ENCODE measurements around the gene KCNN1. TPM values are rescaled to one million over a fixed set of nuclear protein-coding genes. Genes with fewer than 3 reads are reported as not detected.

KCNN1 gene
- total RNA-seq, 2 donors from 2014 or later, result 0.19 to 0.36 TPM

DNA sequence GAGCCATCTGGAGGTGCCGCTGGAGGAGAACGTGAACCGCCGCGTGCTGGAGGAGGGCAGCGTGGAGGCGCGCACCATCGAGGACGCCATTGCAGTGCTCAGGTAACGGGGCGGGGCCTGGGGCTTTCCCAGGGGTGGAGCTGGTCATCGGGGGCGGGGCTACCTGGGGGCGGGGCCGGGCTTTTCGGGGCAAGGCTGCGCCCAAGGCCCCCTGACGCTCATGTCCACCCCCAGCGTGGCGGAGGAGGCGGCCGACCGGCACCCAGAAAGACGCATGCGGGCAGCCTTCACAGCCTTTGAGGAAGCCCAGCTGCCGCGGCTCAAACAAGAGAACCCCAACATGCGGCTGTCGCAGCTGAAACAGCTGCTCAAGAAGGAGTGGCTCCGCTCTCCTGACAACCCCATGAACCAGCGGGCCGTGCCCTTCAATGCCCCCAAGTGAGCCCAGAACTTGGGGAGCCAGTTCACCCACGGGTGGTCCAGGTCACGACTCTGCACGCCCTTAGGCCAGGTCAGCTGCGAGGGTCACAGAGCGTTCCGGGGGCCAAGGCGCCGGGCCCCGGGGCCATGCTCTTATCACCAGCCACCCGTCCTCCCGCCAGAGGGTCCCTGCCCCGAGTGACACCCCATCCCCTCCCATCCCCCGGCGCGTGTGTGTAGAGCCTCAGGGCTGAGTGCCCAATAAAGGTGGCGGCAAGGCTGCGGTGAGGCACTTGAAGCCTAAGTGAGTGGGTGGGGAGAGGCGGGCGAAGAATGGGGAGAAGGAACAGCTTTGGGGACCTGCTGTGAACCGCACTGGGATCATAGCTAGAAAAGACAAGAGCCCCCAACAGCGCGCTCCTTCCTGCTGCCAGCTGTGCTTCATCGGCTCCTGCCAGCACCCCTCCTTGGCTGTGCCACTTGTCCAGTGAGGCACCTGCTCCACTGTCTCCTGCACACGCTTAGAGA, 23.4 kb upstream of the KCNN1 start:
- ATAC-seq (no peak), DNase-seq (ENCODE audit: low spot score in 2 of 2) (no peak)
- Mint-ChIP-seq H3K9me3 (no peaks in the 10 kb centered on the region), H3K36me3 (no peaks in the 10 kb centered on the region), H3K27ac (no peak overlapping the region)

DNA sequence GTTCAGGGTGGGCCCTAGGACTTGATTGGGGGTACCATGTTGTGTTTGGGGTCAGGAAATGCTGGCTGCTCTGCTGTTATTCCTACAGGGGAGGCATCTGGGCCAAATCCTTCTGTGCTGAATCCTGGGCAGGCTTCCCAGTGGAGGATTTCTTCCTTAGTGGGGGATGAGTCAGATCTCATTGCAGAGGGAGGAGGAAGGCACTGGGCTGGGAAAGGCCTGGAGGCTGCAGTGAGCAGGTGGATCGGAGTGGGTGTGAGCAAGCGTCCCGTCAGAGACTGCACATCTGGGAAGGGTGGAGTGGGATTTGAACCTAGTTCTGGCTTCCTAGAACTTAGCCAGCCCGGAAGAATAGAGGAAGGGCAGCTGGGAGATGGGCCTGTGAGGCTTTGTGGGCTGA, 22.6 kb upstream of the KCNN1 start:
- ATAC-seq (no peak), DNase-seq (ENCODE audit: low spot score in 2 of 2) (no peak)
- Mint-ChIP-seq H3K36me3 (no peaks in the 10 kb centered on the region), H3K9me3 (no peaks in the 10 kb centered on the region), H3K27ac (peak overlapping the region in 1 of 2 donors; percentile 7)

DNA sequence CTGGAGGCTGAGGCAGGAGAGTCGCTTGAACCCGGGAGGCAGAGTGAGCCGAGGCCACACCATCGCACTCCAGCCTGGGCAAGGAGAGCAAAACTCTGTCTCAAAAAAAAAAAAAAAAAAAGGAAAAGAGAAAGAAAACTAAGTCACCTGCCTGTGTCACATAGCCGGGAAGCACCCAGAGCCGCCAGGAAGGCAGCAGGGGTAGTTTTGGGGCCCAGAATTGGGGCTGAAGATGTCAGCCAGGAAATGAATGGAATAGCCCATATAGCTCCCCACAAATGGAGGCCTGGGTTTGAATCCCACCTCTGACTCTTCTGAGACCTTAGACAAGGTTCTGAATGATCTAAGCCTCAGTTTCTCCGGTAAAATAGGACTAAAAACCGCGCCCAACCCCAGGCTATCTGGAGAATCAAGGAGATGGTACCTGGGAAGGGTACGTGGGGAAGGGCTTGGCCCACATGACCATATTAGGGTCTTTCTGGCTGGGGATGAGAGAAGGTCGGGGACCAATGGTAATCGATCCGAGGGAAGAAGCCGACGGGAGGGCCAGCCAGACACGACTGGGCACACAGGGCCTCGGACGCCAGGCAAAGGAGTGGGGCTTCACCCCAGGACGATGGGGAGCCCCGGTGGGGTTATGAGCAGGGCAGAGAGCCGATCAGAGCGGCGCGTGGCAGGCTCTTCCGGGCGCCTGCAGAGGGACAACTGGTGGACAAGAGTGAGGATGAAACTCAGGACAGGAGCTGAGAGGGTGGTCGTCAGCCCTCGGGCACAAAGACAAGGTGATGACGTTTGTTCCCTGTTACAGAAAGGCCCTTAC, 19.7 kb upstream of the KCNN1 start:
- DNase-seq (ENCODE audit: low spot score in 2 of 2), result no peak
- peaks cover 5 to 8% of the 10 kb centered on the region in 2 donors for H3K36me3 Mint-ChIP-seq
- ATAC-seq, result peak; percentile 52 to 67

DNA sequence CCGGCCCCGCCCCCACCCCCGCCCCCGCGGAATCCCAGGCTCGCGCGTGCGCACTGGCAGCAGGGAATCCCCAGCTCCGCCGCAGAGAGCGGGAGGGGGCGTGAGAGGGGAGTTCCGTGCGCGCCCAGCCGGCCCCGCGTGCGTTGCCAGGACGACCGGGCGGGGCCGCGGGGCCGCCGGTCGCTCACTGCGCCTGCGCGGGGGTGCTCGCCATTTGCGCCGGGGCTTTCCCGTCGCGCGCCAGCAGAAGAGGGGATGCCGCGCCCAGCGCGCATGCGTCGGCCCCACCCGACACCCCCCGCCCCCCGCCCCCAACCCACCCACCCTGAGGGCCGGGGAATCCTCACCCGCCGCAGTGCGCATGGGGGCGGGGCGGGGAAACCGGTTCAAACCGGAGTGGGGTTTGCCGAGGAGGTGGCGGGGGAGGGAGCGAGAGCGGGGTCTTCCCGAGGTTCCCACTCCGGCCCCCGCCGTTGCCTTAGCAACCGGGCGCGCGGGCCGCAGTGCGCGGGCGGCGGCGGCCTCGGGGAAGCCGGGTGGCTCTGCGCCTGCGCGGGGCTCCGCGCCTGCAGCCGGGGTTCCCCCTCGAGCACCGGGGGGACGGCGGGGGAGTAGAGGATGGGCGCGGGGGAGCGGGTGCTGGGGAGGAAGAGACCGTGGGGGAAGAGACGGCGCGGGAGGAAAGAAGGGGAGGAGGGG, 18.9 kb upstream of the KCNN1 start:
- H3K36me3 Mint-ChIP-seq, result peaks cover 5 to 8% of the 10 kb centered on the region in 2 donors
- ATAC-seq (peak; percentile 67 to 77), DNase-seq (ENCODE audit: low spot score in 2 of 2) (peak; percentile 97 to 98)
- no peaks in the 10 kb centered on the region for H3K9me3 Mint-ChIP-seq
- peak overlapping the region; percentile 85 for H3K27ac Mint-ChIP-seq

More for the DNA sequence above, 19.7 kb upstream of the KCNN1 start:
- Mint-ChIP-seq H3K27ac (peak overlapping the region; percentile 85 to 97), H3K9me3 (no peaks in the 10 kb centered on the region)

DNA sequence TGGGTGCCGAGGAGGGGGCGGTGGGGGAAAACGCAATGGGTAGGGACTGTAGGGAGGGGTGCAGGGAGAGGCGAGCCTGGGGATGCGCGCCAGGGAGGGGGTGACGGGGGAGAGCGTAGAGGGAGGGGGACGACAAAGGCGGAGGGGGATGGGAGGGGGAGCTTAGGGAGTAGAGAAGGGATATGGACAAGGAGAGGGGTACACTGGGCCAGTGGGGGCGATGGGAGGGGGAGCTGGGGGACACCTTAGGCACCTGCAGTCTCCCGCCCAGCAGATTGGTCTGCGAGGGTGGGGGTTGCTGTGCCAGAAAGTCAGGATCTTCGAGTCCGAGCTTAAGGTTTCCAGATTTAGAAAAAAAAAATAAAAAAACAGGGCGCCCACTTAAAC, 18.4 kb upstream of the KCNN1 start:
- ATAC-seq, result no peak

DNA sequence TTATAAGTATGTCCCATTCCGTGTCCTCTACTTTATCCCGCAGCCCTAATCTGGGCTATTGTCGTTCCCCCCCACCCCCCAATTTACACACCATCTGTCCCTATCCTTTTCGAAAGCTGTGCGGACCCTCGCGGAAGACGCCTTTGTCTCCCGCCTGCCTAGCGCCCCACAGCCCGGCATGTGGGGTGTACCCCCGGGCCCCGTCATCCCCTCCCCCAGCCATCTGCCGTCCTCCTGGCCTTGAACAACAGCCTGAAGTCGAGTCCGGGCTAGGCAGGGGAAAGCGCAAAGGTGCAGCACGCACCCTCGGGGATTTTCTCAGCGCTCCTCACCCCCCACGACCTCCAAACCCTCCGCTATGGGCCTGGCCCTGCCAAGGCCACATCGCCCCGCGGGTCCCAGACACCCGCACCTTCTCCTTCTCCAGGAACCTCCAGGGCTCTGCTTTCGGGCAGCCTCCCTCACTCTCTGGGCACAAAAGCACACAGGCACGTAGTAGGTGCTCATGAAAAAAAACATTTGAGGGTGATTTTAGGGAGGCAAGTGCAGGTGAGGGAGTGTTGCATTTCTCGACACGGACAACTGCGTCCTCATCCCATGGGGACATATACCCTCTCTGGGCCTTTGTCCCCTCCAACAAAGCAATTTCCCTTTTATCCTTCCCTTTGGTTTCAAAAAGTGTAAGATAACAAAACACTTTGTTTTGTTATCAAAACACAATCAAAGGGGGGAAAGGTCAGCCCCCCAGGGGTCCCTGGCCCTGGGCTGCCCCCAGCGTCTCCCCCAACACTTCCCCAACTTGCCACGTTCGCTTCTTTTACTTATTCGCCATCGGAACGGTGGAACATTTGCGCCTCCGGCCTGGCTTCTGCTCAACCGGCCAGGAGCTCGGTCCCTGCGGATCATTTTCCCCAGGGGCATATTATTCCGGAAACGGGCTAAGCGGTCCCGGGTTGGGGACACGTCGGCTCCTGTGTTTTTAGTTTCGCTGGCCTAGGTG, 17.7 kb upstream of the KCNN1 start:
- Mint-ChIP-seq H3K9me3 (no peaks in the 10 kb centered on the region), H3K36me3 (peaks cover 5 to 8% of the 10 kb centered on the region in 2 donors), H3K27ac (peak overlapping the region; percentile 8 to 74)
- peak in 1 of 2 donors; percentile 33 for DNase-seq (ENCODE audit: low spot score in 2 of 2)
- no peak for ATAC-seq

More for the DNA sequence above, 18.4 kb upstream of the KCNN1 start:
- peak in 1 of 2 donors; percentile 22 for DNase-seq (ENCODE audit: low spot score in 2 of 2)
- peaks cover 5 to 8% of the 10 kb centered on the region in 2 donors for H3K36me3 Mint-ChIP-seq
- H3K27ac Mint-ChIP-seq, result peak overlapping the region in 1 of 2 donors; percentile 85
- H3K9me3 Mint-ChIP-seq, result no peaks in the 10 kb centered on the region

DNA sequence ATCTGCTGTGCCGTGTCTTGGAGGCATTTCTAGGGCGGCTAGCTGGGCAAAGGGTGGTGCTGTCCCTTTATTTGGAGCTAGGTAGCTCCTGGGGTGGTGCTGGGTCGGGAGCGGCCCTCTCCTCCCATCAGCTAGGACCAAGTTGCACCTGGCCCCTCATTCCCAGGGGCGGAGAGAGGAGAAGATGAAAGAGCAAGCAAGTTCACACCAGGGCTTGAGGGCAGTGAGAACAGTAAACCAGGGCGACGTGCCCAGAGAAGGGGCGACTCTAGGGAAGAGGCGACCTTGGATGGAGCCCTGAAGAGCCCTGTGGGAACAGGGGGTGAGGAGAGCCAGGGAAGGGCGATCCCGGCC, 17.0 kb upstream of the KCNN1 start:
- no peaks in the 10 kb centered on the region for H3K9me3 Mint-ChIP-seq
- DNase-seq (ENCODE audit: low spot score in 2 of 2) (no peak), ATAC-seq (no peak)
- peaks cover 5 to 8% of the 10 kb centered on the region in 2 donors for H3K36me3 Mint-ChIP-seq
- H3K27ac Mint-ChIP-seq, result peak overlapping the region; percentile 8 to 25

DNA sequence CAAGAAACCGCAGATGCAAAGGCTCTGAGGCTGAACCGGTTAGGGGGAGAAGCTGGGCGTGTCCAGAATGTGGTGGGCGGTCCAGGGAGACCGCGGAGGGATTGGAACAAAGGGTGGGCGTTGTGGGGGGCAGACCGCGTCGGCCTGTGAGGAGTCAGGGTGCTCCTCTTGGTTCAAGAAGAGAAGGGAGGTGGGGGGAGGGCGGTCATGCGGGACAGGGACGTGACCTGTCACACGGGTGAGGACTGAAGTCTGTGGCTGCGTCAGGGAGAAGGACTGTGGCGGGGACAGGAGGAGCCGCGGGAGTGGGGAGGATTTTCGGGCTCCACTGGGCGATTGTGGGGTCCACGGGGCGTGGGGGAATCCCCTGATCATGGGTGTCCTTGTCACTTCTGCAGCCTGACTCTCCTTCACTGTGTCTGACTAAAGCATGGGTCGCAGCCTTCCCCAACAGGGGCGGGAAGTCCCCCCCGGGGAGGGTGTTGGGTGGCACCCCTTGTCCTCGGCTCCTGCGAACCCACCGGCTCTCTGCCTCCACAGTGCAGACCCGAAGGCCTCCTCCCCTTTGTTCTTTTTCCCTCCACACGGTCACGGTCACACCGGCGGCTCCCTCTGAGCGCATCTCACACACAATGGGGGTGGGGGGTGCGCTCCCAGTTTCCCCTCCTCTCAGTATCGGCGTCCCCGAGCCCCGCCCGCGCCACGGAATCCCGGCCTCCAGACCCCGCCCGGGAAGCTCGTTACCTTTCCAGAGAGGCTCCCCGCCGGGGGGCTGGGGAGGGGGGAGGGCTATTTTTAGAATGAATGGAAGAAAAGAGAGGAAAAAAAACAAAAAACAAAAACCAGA, 16.4 kb upstream of the KCNN1 start:
- Mint-ChIP-seq H3K9me3 (no peaks in the 10 kb centered on the region), H3K36me3 (peaks cover 5 to 8% of the 10 kb centered on the region in 2 donors), H3K27ac (peak overlapping the region; percentile 8 to 25)
- DNase-seq (ENCODE audit: low spot score in 2 of 2), result peak in 1 of 2 donors; percentile 33
- ATAC-seq, result peak; percentile 3 to 9

DNA sequence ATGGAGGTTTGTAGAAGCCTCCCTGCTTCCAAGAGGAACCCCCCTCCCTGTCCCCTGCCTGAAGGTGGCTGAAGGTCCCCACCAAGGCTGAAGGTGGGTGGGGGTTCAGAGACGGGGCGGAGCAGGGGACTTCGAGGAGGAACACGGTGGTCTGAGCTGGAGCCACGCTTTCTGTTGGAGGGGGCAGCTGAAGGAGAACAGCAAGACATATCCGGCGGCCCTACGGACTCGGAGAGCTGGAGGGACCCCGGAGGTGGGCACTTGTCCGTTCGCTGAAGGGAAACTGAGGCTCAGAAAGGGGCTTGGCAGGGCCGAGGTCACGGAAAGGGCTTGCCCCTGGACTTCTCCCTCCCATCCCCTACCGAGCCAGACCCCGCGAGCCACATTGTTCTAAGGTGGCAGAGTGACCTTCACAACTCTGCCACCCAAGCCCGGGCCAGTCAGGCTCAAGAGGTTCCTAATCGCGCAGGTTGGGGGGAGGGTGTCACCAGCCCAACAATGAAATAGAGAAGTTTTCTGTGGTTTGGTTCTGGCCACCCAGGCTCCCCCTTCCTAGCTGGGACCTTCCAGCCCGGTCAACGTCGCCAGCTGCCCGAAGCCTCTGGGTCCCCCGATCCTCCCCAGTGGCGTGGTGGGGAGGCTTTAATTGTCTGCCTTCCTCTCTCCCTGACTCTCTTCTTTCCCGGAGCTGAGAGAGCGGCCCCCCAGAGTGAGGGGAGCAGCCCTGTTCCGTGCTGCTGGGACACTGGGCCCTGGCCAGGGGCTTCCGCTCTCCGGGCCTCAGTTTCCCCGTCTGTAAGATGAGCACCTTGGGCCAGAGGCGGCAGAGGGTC, 15.5 kb upstream of the KCNN1 start:
- Mint-ChIP-seq H3K9me3 (no peaks in the 10 kb centered on the region), H3K36me3 (peaks cover 5 to 8% of the 10 kb centered on the region in 2 donors), H3K27ac (no peak overlapping the region)
- ATAC-seq (no peak), DNase-seq (ENCODE audit: low spot score in 2 of 2) (no peak)

DNA sequence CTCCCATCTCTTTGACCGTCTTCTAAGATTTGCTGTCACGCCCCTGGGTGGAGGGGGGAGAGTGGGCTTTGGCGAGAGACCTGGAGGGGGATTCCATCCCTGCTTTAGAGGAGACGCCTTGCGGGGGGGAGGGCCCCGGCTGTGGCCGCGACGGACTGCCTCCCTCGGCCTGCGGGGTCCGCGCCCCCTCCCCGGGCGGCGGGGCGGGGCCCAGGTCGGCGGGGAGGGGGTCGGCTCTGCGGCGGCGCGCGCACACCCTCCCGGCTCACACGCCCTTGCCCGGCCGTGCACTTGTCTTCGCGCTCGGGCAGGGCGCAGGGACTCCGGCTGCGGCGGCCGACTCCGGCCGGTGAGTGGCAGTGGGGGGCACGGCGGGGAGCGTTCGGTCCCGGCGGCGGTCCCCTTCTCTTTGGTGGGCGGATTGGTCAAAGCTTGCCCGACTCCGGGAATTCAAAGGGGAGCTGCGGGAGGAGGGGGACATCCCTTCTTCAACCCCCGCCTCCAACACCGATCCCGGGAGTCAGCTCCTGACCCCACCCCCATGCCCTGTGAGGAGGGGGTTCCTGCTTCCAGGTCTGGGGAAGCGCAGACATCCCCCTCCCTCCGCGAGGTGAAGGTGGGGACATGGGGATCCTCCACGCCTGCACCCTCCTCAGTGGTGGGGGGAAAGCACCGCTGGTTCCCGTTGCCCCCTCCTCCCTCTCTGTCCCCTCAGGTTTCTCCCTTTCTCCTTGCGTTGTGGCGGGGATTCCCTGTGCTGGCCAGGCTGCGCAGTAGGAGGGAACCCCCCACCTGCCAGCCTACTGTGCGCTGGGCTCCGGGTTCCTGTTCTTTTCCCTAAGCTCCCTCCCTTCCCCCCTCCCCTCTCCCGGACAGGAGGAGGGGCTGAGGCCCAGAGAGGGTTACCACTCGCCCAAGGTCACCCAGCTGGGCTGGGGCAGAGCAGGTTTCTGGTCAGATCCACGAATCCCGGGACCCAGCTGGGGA, 14.6 kb upstream of the KCNN1 start:
- H3K27ac Mint-ChIP-seq, result no peak overlapping the region

DNA sequence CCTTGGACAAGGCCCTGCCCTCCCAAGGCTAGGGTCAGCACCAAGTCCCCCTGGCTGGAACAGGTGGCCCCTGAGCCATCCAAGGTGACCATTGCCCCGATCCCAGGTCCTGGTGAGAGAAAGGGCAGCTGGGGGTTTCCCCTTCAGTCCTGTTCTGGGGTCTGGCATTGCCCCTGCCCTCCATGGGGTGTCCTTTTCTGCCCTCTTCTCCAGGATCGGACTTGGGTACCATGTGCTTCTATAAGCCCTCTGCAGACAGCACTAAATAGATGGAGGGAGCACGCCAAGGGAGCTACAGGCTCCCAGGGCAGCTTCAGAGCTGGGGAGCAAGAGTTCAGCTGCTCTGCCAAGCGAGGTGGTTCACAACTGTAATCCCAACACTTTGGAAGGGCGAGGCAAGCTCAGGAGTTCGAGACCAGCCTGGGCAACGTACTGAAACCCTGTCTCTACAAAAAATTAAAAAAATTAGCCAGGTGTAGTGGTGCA, 13.5 kb upstream of the KCNN1 start:
- Mint-ChIP-seq H3K36me3 (peaks cover 5 to 8% of the 10 kb centered on the region in 2 donors), H3K27ac (no peak overlapping the region), H3K9me3 (no peaks in the 10 kb centered on the region)
- no peak for ATAC-seq
- no peak for DNase-seq (ENCODE audit: low spot score in 2 of 2)

More for the DNA sequence above, 14.6 kb upstream of the KCNN1 start:
- Mint-ChIP-seq H3K9me3 (no peaks in the 10 kb centered on the region), H3K36me3 (peaks cover 5 to 8% of the 10 kb centered on the region in 2 donors)
- DNase-seq (ENCODE audit: low spot score in 2 of 2) (no peak), ATAC-seq (no peak)

DNA sequence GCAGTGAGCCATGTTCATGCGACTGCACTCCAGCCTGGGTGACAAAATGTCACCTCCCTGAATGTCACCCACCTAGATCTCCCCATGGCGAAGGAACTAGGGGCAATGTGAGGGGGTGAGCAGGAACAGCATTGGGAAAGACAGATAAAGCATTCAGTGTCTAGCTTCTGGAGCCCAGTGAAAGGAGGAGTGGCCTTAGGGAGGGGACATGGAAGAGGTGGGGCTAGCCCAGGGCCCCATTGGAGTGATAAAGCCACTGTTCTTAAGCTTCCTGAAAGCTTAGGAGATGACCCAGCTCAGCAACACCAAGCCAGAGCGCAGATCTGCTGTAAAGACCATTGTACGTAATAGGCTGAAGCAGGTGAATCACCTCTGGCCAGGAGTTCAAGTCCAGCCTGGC, 13.0 kb upstream of the KCNN1 start:
- H3K9me3 Mint-ChIP-seq, result no peaks in the 10 kb centered on the region
- ATAC-seq (no peak), DNase-seq (ENCODE audit: low spot score in 2 of 2) (no peak)
- H3K36me3 Mint-ChIP-seq, result peaks cover 5 to 8% of the 10 kb centered on the region in 2 donors
- H3K27ac Mint-ChIP-seq, result no peak overlapping the region

DNA sequence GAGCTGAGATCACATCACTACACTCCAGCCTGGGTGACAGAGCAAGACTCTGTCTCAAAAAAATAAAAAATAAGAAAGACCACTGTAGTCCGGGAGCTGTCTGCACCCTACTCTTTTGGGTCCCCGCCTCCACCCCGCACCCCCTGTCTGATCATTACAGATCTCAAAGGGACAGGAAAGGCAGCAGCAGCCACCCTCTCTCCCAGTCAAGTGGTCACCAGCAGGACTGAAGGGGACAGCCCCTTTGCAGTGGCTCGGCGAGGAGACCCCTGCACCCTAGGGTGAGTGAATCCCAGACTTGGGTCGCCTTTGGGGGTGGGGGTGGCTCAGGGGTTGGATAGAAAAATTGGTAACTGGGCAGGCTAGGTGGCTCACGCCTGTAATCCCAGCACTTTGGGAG, 12.5 kb upstream of the KCNN1 start:
- DNase-seq (ENCODE audit: low spot score in 2 of 2), result no peak
- Mint-ChIP-seq H3K36me3 (peaks cover 5 to 8% of the 10 kb centered on the region in 2 donors), H3K9me3 (no peaks in the 10 kb centered on the region), H3K27ac (no peak overlapping the region)
- no peak for ATAC-seq

All from activated naive CD4-positive, alpha-beta T cell treated with anti-CD3 and anti-CD28 coated beads, Interleukin-2, amount 50 U/mL, for 72 hours (primary cell).